ENCODE measurements around the gene P2RY6. TPM values are rescaled to one million over a fixed set of nuclear protein-coding genes. Genes with fewer than 3 reads are reported as not detected.

P2RY6 gene
- polyA plus RNA-seq, 2 of the 4 experiments (the other 2 are of a cell fraction): 6.8 to 8.8 TPM

DNA sequence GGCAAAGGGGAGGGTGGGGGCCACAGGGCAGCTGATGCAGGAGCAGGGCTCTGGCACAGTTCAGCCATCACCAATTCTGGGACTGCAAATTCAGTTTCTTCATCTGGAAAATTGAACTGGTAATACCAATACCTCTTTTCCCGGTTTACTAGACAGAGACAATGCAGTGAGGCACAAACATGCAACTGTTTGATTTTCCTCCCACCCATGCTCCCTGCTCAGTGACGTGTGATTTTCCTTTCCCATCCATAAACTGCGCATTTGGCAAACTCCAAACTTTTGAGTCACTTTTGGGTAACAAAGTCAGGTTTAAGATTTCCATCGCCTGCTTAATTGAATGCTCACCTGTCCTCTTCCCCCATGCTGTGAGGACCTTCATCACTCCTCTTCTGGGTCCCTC, 30.8 kb upstream of the P2RY6 start (continued):
- no peak for TF ChIP-seq FOSB (CRISPR knock-in tag; IDR thresholded peaks at IDR 0.05)
- no peak for TF ChIP-seq RNF2 (IDR thresholded peaks at IDR 0.05; ENCODE audit: borderline replicate concordance, low read depth)

DNA sequence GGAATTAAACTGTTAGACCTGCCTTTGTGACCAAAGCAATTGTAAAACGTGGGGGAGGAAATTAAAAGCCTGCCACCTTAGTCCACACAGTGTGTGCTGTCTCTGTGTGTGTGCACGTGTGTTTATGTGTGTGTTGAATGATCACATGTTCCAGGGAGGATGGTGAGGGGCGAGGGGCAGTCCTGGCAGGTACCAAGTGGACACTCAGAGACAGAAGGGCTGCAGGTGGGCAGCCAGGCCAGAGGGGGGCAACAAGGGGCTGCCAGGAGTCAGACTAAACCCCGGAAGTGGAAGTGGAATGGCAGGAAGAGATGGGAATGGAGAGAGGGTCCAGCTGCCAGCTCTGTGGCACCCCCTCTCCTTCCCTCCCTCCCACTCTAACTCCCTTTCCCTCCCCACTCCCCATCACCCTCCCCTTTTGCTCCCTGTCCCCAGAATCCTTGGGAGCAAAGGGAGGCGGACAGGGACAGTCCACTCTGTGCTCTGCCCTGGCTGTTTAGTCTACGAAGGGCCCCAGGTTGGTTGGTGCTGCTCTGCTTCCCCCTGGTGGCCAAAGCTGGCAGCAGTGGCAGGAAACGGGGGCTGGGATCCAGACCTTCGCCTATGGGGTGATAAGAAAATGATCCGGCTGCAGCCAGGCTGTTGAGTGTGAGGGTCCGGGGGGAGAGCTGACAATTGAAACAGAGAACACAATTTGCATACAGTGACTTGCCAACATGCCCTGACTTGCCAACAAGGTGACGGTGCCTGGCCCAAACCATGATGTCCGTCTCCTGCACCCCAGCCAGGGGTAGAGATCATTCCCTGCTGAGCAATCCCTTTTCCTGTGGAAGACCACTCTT, 29.7 kb upstream of the P2RY6 start:
- CTCF ChIA-PET: interaction anchor here (0.5 to 9.2 kb wide), 43 partner anchors 9 to 634 kb away, joined by 3 to 122 read pairs (median 5); partner anchors contain the start of gene P2RY6
- peaks cover 22% of the 10 kb centered on the region; the same call in 2 of the 3 replicates for H3K4me1 ChIP-seq
- H3K9me3 ChIP-seq: no peaks in the 10 kb centered on the region
- POLR2A ChIA-PET: interaction anchor here (1.0 to 1.3 kb wide), 3 partner anchors 47 to 100 kb away, joined by 3 to 4 read pairs (median 4); no protein-coding TSS in a partner anchor
- TF ChIP-seq HEYL (CRISPR knock-in tag; IDR thresholded peaks at IDR 0.05) (no peak), RAD21 (conservative IDR thresholded peaks at IDR 0.05 in 1 of 2, IDR thresholded peaks at IDR 0.05 in 1 of 2) (peak; percentile 92 to 93), JUN (IDR thresholded peaks at IDR 0.05) (peak; percentile 28 to 31; a peak in 1 of 5 replicates), SMC3 (IDR thresholded peaks at IDR 0.05) (peak; percentile 89), RFX5 (IDR thresholded peaks at IDR 0.05) (no peak), MAZ (IDR thresholded peaks at IDR 0.05; ENCODE audit: borderline replicate concordance, low read depth, low read length) (0 out of 2 replicates have a peak, but pooled peaks have one; percentile 33)
- TF ChIP-seq, protein P1, sequence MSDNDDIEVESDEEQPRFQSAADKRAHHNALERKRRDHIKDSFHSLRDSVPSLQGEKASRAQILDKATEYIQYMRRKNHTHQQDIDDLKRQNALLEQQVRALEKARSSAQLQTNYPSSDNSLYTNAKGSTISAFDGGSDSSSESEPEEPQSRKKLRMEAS (IDR thresholded peaks at IDR 0.05): peak; percentile 44; the same call in 1 of the 2 replicates
- TF ChIP-seq, protein P2, sequence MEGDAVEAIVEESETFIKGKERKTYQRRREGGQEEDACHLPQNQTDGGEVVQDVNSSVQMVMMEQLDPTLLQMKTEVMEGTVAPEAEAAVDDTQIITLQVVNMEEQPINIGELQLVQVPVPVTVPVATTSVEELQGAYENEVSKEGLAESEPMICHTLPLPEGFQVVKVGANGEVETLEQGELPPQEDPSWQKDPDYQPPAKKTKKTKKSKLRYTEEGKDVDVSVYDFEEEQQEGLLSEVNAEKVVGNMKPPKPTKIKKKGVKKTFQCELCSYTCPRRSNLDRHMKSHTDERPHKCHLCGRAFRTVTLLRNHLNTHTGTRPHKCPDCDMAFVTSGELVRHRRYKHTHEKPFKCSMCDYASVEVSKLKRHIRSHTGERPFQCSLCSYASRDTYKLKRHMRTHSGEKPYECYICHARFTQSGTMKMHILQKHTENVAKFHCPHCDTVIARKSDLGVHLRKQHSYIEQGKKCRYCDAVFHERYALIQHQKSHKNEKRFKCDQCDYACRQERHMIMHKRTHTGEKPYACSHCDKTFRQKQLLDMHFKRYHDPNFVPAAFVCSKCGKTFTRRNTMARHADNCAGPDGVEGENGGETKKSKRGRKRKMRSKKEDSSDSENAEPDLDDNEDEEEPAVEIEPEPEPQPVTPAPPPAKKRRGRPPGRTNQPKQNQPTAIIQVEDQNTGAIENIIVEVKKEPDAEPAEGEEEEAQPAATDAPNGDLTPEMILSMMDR (IDR thresholded peaks at IDR 0.05): peak; percentile 94
- FAIRE-seq (no peak), DNase-seq (ENCODE audit: low read depth in 1 of 2, low spot score in 1 of 2) (peak; percentile 76 to 90), ATAC-seq (peak; percentile 86 to 93)
- peak overlapping the region; percentile 69 to 92 for H3K27ac ChIP-seq
- WGBS (ENCODE audit: missing lambda C conversion rate): 31% methylated on average over 12 of the region's 12 CpGs
- H3K4me2 ChIP-seq: peak overlapping the region; percentile 52
- H3K4me3 ChIP-seq: no peak overlapping the region

DNA sequence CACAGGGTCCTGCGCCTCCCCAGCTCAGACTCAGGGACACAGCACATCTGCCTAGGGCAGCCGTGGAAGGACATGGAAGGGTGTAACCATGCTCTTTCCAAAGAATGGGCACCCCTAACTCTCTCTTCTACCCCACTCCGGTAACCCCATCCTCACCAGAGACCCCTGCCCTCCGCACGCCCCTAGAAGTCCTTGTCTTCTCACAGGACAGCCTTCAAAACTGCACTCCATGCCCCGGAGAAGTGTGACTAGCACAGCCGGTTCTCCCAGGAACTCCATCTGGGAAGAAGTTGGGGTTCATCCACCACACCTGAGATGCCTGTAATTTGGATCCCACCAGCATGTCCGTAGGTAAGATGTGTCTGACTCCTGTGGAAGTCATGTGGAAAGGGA, 29.0 kb upstream of the P2RY6 start:
- DNase-seq (ENCODE audit: low read depth in 1 of 2, low spot score in 1 of 2) (no peak), FAIRE-seq (no peak), ATAC-seq (no peak)
- peak overlapping the region; percentile 69 to 92 for H3K27ac ChIP-seq
- ChIA-PET CTCF (interaction anchor here (0.5 to 9.2 kb wide), 40 partner anchors 10 to 634 kb away, joined by 3 to 122 read pairs (median 5); partner anchors contain the start of genes ARHGEF17 and P2RY6), POLR2A (interaction anchor here (1.0 kb wide), 2 partner anchors 57 to 100 kb away, joined by 4 read pairs; no protein-coding TSS in a partner anchor)
- peaks cover 18% of the 10 kb centered on the region; the same call in 1 of the 3 replicates for H3K4me1 ChIP-seq
- TF ChIP-seq, protein P3, sequence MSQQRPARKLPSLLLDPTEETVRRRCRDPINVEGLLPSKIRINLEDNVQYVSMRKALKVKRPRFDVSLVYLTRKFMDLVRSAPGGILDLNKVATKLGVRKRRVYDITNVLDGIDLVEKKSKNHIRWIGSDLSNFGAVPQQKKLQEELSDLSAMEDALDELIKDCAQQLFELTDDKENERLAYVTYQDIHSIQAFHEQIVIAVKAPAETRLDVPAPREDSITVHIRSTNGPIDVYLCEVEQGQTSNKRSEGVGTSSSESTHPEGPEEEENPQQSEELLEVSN (IDR thresholded peaks at IDR 0.05; ENCODE audit: borderline replicate concordance, low read depth): no peak
- TF ChIP-seq ZSCAN20 (CRISPR knock-in tag; IDR thresholded peaks at IDR 0.05) (no peak), TFCP2L1 (CRISPR knock-in tag; IDR thresholded peaks at IDR 0.05) (no peak), RAD21 (conservative IDR thresholded peaks at IDR 0.05 in 1 of 2, IDR thresholded peaks at IDR 0.05 in 1 of 2) (no peak), TP53 (CRISPR knock-in tag; IDR thresholded peaks at IDR 0.05) (no peak), PHF8 (IDR thresholded peaks at IDR 0.05; ENCODE audit: borderline replicate concordance, low read depth) (no peak), NPAS2 (CRISPR knock-in tag; IDR thresholded peaks at IDR 0.05; ENCODE audit: borderline replicate concordance) (no peak), FOSL2 (IDR thresholded peaks at IDR 0.05) (no peak), FOSL2 (CRISPR knock-in tag; IDR thresholded peaks at IDR 0.05) (no peak), EP300 (IDR thresholded peaks at IDR 0.05) (no peak), KDM1A (IDR thresholded peaks at IDR 0.05; ENCODE audit: low read depth) (no peak), KDM5A (IDR thresholded peaks at IDR 0.05) (no peak), CHD2 (IDR thresholded peaks at IDR 0.05; ENCODE audit: low read length, partially characterized antibody) (no peak)
- TF ChIP-seq, protein P4, sequence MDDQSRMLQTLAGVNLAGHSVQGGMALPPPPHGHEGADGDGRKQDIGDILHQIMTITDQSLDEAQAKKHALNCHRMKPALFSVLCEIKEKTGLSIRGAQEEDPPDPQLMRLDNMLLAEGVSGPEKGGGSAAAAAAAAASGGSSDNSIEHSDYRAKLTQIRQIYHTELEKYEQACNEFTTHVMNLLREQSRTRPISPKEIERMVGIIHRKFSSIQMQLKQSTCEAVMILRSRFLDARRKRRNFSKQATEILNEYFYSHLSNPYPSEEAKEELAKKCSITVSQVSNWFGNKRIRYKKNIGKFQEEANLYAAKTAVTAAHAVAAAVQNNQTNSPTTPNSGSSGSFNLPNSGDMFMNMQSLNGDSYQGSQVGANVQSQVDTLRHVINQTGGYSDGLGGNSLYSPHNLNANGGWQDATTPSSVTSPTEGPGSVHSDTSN (IDR thresholded peaks at IDR 0.05): no peak
- no peaks in the 10 kb centered on the region for H3K9me3 ChIP-seq
- peak overlapping the region; percentile 52 for H3K4me2 ChIP-seq
- 55% methylated on average over 8 of the region's 8 CpGs for WGBS (ENCODE audit: missing lambda C conversion rate)
- no peak overlapping the region for H3K4me3 ChIP-seq
